A673 (cell line): ENCODE data around the gene CCL17.

ENCODE experiments used
- CTCF ChIP-seq: fragments of 300-800, 200-600 bp; sonication (generic); conservative IDR thresholded peaks from 2 replicates; pipeline ENCODE4 v1.5.1; 2017; ENCODE audit warnings: low read depth, mild to moderate bottlenecking, antibody characterized with exemption, low read length, moderate library complexity, mixed read lengths
- EZH2 ChIP-seq: fragments of 200-600 bp; sonication (generic); IDR thresholded peaks from 2 replicates; pipeline ENCODE4 v1.6.1; 2017; ENCODE audit warnings: borderline replicate concordance, low read depth, mild to moderate bottlenecking, mixed read lengths, antibody characterized with exemption, low read length; ENCODE audit not compliant: poor library complexity, severe bottlenecking

- no peak for TF ChIP-seq CTCF
- no peak for TF ChIP-seq EZH2
Measured at GRCh38 chr16:57403965-57404817, at the start of gene CCL17.
